HepG2 (cell line): ENCODE data around the gene ARHGAP25. TPM values are rescaled to one million over a fixed set of nuclear protein-coding genes. Genes with fewer than 3 reads are reported as not detected.

Experiments
- ATAC-seq: fragments of 200-7000 bp; cut with Tn5 transposase; 3 replicates; pipeline ENCODE4 v1.9.1; 2020; ENCODE audit warnings: mild to moderate bottlenecking, moderate library complexity
- BruUV-seq: library from RNA; stranded (reverse); fragments of 400-500 nt; replicated peaks from 2 replicates; lab custom pipeline; 2021; lab: Mats Ljungman, UMichigan
- CTCF ChIA-PET: fragments of 300-600 bp; formaldehyde crosslinking; extraction: SDS; loops from one replicate; lab custom pipeline; 2021; ENCODE audit warnings: low total read pairs, inconsistent platforms, low intra/inter-chr PET ratio; lab: Yijun Ruan, JAX
- POLR2A ChIA-PET: fragments of 350-600 bp; sonication (Branson Sonifier 250); formaldehyde crosslinking; loops from one replicate; lab custom pipeline; 2020; ENCODE audit warnings: antibody characterized with exemption, inconsistent platforms; lab: Yijun Ruan, JAX
- DNase-seq: peaks from one replicate; pipeline ENCODE4 v3.0.0-alpha.2; 2015; ENCODE audit warnings: low spot score
- FAIRE-seq: peaks from 3 replicates; lab custom pipeline; 2011; peaks lifted over from hg19 to GRCh38; lab: Jason Lieb, UNC
- H2AFZ ChIP-seq: one replicate; pipeline ENCODE4 v1.6.1; 2011; ENCODE audit warnings: low read length, inconsistent platforms
- H3K27ac ChIP-seq: fragments of 300-600 bp; 3 replicates; pipeline ENCODE4 v1.8.0; 2011; ENCODE audit warnings: mixed run types, mild to moderate bottlenecking, mixed read lengths, low read length, inconsistent platforms; ENCODE audit not compliant: insufficient read depth; ENCODE audit errors: extremely low read length
- H3K27me3 ChIP-seq, 2 experiments: fragments of 200-600 bp in 1 of 2; 2 replicates in 1 of 2; 3 replicates in 1 of 2; pipeline versions ENCODE4 v1.6.0 to v1.8.0; 2011; ENCODE audit warnings: low read length in 2 of 2, mild to moderate bottlenecking in 2 of 2, moderate library complexity in 2 of 2, inconsistent platforms in 1 of 2; ENCODE audit not compliant: insufficient read depth in 2 of 2, control insufficient read depth in 1 of 2
- H3K36me3 ChIP-seq, 2 experiments: fragments of 200-600 bp in 1 of 2; replicated peaks in 1 of 2; 2 replicates in 1 of 2; 3 replicates in 1 of 2; pipeline versions ENCODE4 v1.5.1 to v1.8.0; 2011; ENCODE audit warnings: low read length in 2 of 2, inconsistent platforms in 1 of 2; ENCODE audit not compliant: insufficient read depth in 2 of 2, control insufficient read depth in 1 of 2
- H3K4me1 ChIP-seq: 2 replicates; pipeline ENCODE4 v1.5.1; 2012; ENCODE audit warnings: low read length, inconsistent platforms; ENCODE audit not compliant: insufficient read depth
- H3K4me2 ChIP-seq: 2 replicates; pipeline ENCODE4 v1.6.0; 2011; ENCODE audit warnings: low read depth, low read length, inconsistent platforms
- H3K4me3 ChIP-seq, 3 experiments: fragments of 200-600 bp in 1 of 3; sonication (generic), shearing (Covaris generic) in 1 of 3; replicated peaks in 1 of 3; 2 replicates each; pipeline ENCODE4 v1.5.1; 2011 to 2016; ENCODE audit warnings: low read length in 3 of 3, inconsistent platforms in 2 of 3, low read depth in 2 of 3, mild to moderate bottlenecking in 2 of 3, control low read depth in 1 of 3, mixed read lengths in 1 of 3; ENCODE audit not compliant: insufficient read depth in 1 of 3
- H3K79me2 ChIP-seq: one replicate; pipeline ENCODE4 v1.6.1; 2011; ENCODE audit warnings: low read length, inconsistent platforms; ENCODE audit not compliant: insufficient read depth
- H3K9ac ChIP-seq: 2 replicates; pipeline ENCODE4 v1.6.0; 2011; ENCODE audit warnings: mild to moderate bottlenecking, low read depth, low read length, inconsistent platforms; ENCODE audit not compliant: insufficient read depth
- H3K9me3 ChIP-seq: 2 replicates; pipeline ENCODE4 v1.5.1; 2012; ENCODE audit warnings: mild to moderate bottlenecking, low read length
- H4K20me1 ChIP-seq: 2 replicates; pipeline ENCODE4 v1.6.0; 2011; ENCODE audit warnings: inconsistent platforms, mild to moderate bottlenecking, low read length, moderate library complexity; ENCODE audit not compliant: insufficient read depth
- BRCA1 ChIP-seq: sonication (generic); formaldehyde crosslinking; IDR thresholded peaks from 2 replicates; pipeline ENCODE4 v1.4.0; 2020; ENCODE audit warnings: missing genetic modification reagents
- POGK ChIP-seq: sonication (generic); formaldehyde crosslinking; conservative IDR thresholded peaks from 2 replicates; pipeline ENCODE4 v1.8.0; 2022; ENCODE audit warnings: mild to moderate bottlenecking, moderate library complexity, missing genetic modification reagents
- TBX3 ChIP-seq: fragments of 450-650 bp; IDR thresholded peaks from 2 replicates; pipeline ENCODE4 v1.6.1; 2017; ENCODE audit warnings: antibody characterized with exemption, mild to moderate bottlenecking, inconsistent platforms, borderline replicate concordance
- THRA ChIP-seq: sonication (generic); formaldehyde crosslinking; IDR thresholded peaks from 2 replicates; pipeline ENCODE4 v1.4.0; 2020; ENCODE audit warnings: missing genetic modification reagents, borderline replicate concordance
- TMF1 ChIP-seq: sonication (generic); formaldehyde crosslinking; IDR thresholded peaks from 2 replicates; pipeline ENCODE4 v1.8.1; 2022; ENCODE audit warnings: low read depth, missing genetic modification reagents
- ZNF17 ChIP-seq: sonication (generic); formaldehyde crosslinking; IDR thresholded peaks from 2 replicates; pipeline ENCODE4 v1.5.0; 2020; ENCODE audit warnings: mild to moderate bottlenecking, missing genetic modification reagents
- ZNF318 ChIP-seq: sonication (generic); formaldehyde crosslinking; IDR thresholded peaks from 2 replicates; pipeline ENCODE4 v1.4.0; 2020; ENCODE audit warnings: mild to moderate bottlenecking, missing genetic modification reagents
- ZNF784 ChIP-seq: sonication (generic); formaldehyde crosslinking; IDR thresholded peaks from 2 replicates; pipeline ENCODE4 v1.5.1; 2020; ENCODE audit warnings: missing genetic modification reagents, mild to moderate bottlenecking, borderline replicate concordance
- ZNF816 ChIP-seq: sonication (generic); formaldehyde crosslinking; IDR thresholded peaks from 2 replicates; pipeline ENCODE4 v1.8.0; 2022; ENCODE audit warnings: missing genetic modification reagents, mild to moderate bottlenecking, borderline replicate concordance
- ZNF850 ChIP-seq: sonication (generic); formaldehyde crosslinking; conservative IDR thresholded peaks from 2 replicates; pipeline ENCODE4 v1.9.0; 2021; ENCODE audit warnings: mild to moderate bottlenecking, missing genetic modification reagents
- WGBS: methylation state at CpG from one replicate; pipeline ENCODE4 v1.1.6; 2017; ENCODE audit warnings: low lambda C conversion rate; 5-methylcytosine and 5-hydroxymethylcytosine counted together
- in situ Hi-C: cut with HindIII; loops from 2 replicates; pipeline ENCODE4 v1.10.0; 2017; ENCODE audit warnings: low pct_unique_long_range_greater_than_20kb; ENCODE audit not compliant: extremely low pct_ligation_motif_present
- intact Hi-C: fragments of 100-400 bp; cut with micrococcal nuclease; formaldehyde crosslinking; loops from one replicate; pipeline ENCODE4 v1.10.0; 2022; ENCODE audit not compliant: unreplicated experiment
- polyA plus RNA-seq, 8 experiments: library from polyadenylated mRNA; depleted of rRNA in 3 of 8; stranded (reverse) in 7 of 8; unstranded in 1 of 8; fragments of >200 nt; fragmentation: Illumina TruSeq in 4 of 8; extraction: Trizol in 4 of 8; gene quantifications; 2 replicates each; pipeline versions ENCODE4 v1.2.1 to v1.2.3, GENCODE V29; 2011 to 2016; ENCODE audit warnings: low read depth in 4 of 8, missing spikeins in 1 of 8, mixed read lengths in 1 of 8; ENCODE audit not compliant: insufficient read depth in 1 of 8
- total RNA-seq, 5 experiments: library from RNA; depleted of rRNA; stranded (reverse); fragments of >200 nt; fragmentation: Illumina TruSeq; extraction: Trizol; gene quantifications; 2 replicates each; pipeline ENCODE4 v1.2.3, GENCODE V29; 2016; ENCODE audit warnings: low read depth in 1 of 5

ARHGAP25 gene
- total and polyA plus RNA-seq, 2 of the 13 experiments (the other 11 are each of a cell fraction or from before 2014, with no cell fraction given): not detected

- 26% methylated on average over 2 of the region's 2 CpGs for WGBS
- H3K27me3 ChIP-seq: peaks cover 0 to 12% of the 10 kb centered on the region in 2 experiments; a peak in 3 of 5 replicates
- no peak overlapping the region for H3K4me2 ChIP-seq
- ChIA-PET CTCF (no interaction called here), POLR2A (no interaction called here)
- H3K9ac ChIP-seq: no peak overlapping the region
- no peaks in the 10 kb centered on the region for H3K4me1 ChIP-seq
- intact Hi-C loops: no loop called here
- in situ Hi-C loops: no loop called here
- FAIRE-seq: peak; percentile 60
- H2AFZ ChIP-seq: no peak overlapping the region
- no TSS peak for BruUV-seq
- no peaks in the 10 kb centered on the region for H3K79me2 ChIP-seq
- no peak overlapping the region for H3K27ac ChIP-seq
- DNase-seq: no peak
- H3K4me3 ChIP-seq: no peak overlapping the region
- no peaks in the 10 kb centered on the region for H3K9me3 ChIP-seq
- H4K20me1 ChIP-seq: no peaks in the 10 kb centered on the region
- no peaks in the 10 kb centered on the region for H3K36me3 ChIP-seq
- ATAC-seq: no peak
- TF ChIP-seq POGK (no peak), TMF1 (CRISPR knock-in tag) (no peak), TBX3 (no peak), THRA (no peak), ZNF850 (CRISPR knock-in tag) (no peak), BRCA1 (CRISPR knock-in tag) (no peak), ZNF816 (no peak), ZNF784 (CRISPR knock-in tag) (no peak), ZNF17 (CRISPR knock-in tag) (no peak), ZNF318 (CRISPR knock-in tag) (no peak)
Measured at GRCh38 chr2:68870215-68870614, 135.6 kb downstream of the ARHGAP25 start.
